SU-DHL-6 (cell line): Measurements from ENCODE around the gene PALM.

Experiments used
- EZH2phosphoT487 ChIP-seq: fragments of 200-600 bp; sonication (generic), shearing (Covaris generic); conservative IDR thresholded peaks from 2 replicates; pipeline ENCODE4 v1.6.1; 2018; ENCODE audit warnings: mild to moderate bottlenecking, antibody characterized with exemption, low read length, moderate library complexity, mixed read lengths
- TF ChIP-seq, protein P1 (sequence below): fragments of 200-600 bp; sonication (generic); IDR thresholded peaks from one replicate; pipeline ENCODE4 v1.5.1; 2017; ENCODE audit warnings: antibody characterized with exemption, mild to moderate bottlenecking, low read length, moderate library complexity; ENCODE audit not compliant: insufficient read depth, poor library complexity, severe bottlenecking

- TF ChIP-seq, protein P1, sequence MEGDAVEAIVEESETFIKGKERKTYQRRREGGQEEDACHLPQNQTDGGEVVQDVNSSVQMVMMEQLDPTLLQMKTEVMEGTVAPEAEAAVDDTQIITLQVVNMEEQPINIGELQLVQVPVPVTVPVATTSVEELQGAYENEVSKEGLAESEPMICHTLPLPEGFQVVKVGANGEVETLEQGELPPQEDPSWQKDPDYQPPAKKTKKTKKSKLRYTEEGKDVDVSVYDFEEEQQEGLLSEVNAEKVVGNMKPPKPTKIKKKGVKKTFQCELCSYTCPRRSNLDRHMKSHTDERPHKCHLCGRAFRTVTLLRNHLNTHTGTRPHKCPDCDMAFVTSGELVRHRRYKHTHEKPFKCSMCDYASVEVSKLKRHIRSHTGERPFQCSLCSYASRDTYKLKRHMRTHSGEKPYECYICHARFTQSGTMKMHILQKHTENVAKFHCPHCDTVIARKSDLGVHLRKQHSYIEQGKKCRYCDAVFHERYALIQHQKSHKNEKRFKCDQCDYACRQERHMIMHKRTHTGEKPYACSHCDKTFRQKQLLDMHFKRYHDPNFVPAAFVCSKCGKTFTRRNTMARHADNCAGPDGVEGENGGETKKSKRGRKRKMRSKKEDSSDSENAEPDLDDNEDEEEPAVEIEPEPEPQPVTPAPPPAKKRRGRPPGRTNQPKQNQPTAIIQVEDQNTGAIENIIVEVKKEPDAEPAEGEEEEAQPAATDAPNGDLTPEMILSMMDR, result no peak
- TF ChIP-seq EZH2phosphoT487, result no peak
Measured at GRCh38 chr19:795691-796581, 87.2 kb downstream of the PALM start.
